ENCODE measurements around the gene SLC25A19. TPM values are rescaled to one million over a fixed set of nuclear protein-coding genes. Genes with fewer than 3 reads are reported as not detected.

The SLC25A19 gene
- total RNA-seq (10 to 100 TPM; 34.3 to 44.6 TPM), polyA plus RNA-seq (ENCODE audit: insufficient read depth, low read depth, low replicate concordance) (98.0 TPM)
- long read RNA-seq, donor 1 = 0 reads
- long read RNA-seq, donor 2, partial matches to known transcripts = 0 of 2 reads
- long read RNA-seq, donor 2, other reads (novel, unspliced or antisense) = 0 of 2 reads

- Histone ChIP-seq H3K36me3 (ENCODE audit: low read depth, missing control alignments) (no peaks in the 10 kb centered on the region), H3K27ac (peak within 1 kb of the TSS; percentile 89 to 96), H3K9me3 (no peaks in the 10 kb centered on the region), H3K27me3 (no peaks in the 10 kb centered on the region), H3K4me1 (no peaks in the 10 kb centered on the region), H3K4me3 (peak within 1 kb of the TSS; percentile 79 to 80)
- peak; percentile 100 for DNase-seq
- intact Hi-C loops (cut with DNase I; ENCODE audit: low total_unique reads) = no loop called here
- 0% methylated on average over 23 to 62 of the region's 65 CpGs for WGBS, 2 donors
- peak in 1 of 3 experiments; percentile 25 for TF ChIP-seq CTCF (IDR thresholded peaks at IDR 0.05)
- peak; percentile 79 for TF ChIP-seq POLR2A (IDR thresholded peaks at IDR 0.05)
Measured at GRCh38 chr17:75289115-75289831, at the start of gene SLC25A19. SLC25A19 (minus strand) TSS chr17:75289433; CDS start chr17:75286764, 2,669 bp downstream.

- intact Hi-C loops (cut with DNase I; ENCODE audit: low total_unique reads) = no loop called here
- WGBS, 2 donors = 60 to 68% methylated on average over 6 of the region's 6 CpGs
- Histone ChIP-seq H3K27ac (no peak overlapping the region), H3K36me3 (ENCODE audit: low read depth, missing control alignments) (no peaks in the 10 kb centered on the region), H3K4me1 (peaks cover 6% of the 10 kb centered on the region), H3K4me3 (no peak overlapping the region), H3K9me3 (no peaks in the 10 kb centered on the region), H3K27me3 (no peaks in the 10 kb centered on the region)
- no peak for DNase-seq
- TF ChIP-seq CTCF (IDR thresholded peaks at IDR 0.05) = no peak
- no peak for TF ChIP-seq POLR2A (IDR thresholded peaks at IDR 0.05)
Measured at GRCh38 chr17:75338335-75338734, 49.1 kb upstream of the SLC25A19 start.

GRCh38 chr17:75335315-75335714 lies 46.1 kb upstream of the SLC25A19 start:
- TF ChIP-seq POLR2A (IDR thresholded peaks at IDR 0.05) (no peak), CTCF (IDR thresholded peaks at IDR 0.05) (no peak)
- WGBS, 2 donors = 75 to 91% methylated on average over 3 of the region's 3 CpGs
- intact Hi-C loops (cut with DNase I; ENCODE audit: low total_unique reads) = no loop called here
- no peaks in the 10 kb centered on the region for H3K36me3 ChIP-seq (ENCODE audit: low read depth, missing control alignments)
- DNase-seq = no peak
- no peak overlapping the region for H3K27ac ChIP-seq
- no peaks in the 10 kb centered on the region for H3K27me3 ChIP-seq
- peaks cover 9% of the 10 kb centered on the region for H3K4me1 ChIP-seq
- no peak overlapping the region for H3K4me3 ChIP-seq
- no peaks in the 10 kb centered on the region for H3K9me3 ChIP-seq

GRCh38 chr17:75334723-75335122 lies 45.5 kb upstream of the SLC25A19 start:
- Histone ChIP-seq H3K27me3 (no peaks in the 10 kb centered on the region), H3K9me3 (no peaks in the 10 kb centered on the region), H3K36me3 (ENCODE audit: low read depth, missing control alignments) (no peaks in the 10 kb centered on the region), H3K4me1 (peaks cover 8% of the 10 kb centered on the region), H3K4me3 (no peak overlapping the region), H3K27ac (no peak overlapping the region)
- 96 to 97% methylated on average over 3 of the region's 3 CpGs for WGBS, 2 donors
- TF ChIP-seq CTCF (IDR thresholded peaks at IDR 0.05) = no peak
- no peak for TF ChIP-seq POLR2A (IDR thresholded peaks at IDR 0.05)
- intact Hi-C loops (cut with DNase I; ENCODE audit: low total_unique reads) = no loop called here
- no peak for DNase-seq
